ENCODE results near the gene ZKSCAN1. TPM values are rescaled to one million over a fixed set of nuclear protein-coding genes. Genes with fewer than 3 reads are reported as not detected.

ZKSCAN1 gene
- total and polyA plus RNA-seq, 2 donors (not counting 1 experiment from before 2014, with no cell fraction given): 12.9 to 97.4 TPM

- ATAC-seq (ENCODE audit: low read depth) (no peak), DNase-seq (no peak)
- H3K27me3 ChIP-seq (replicated peaks in 1 of 4; ENCODE audit: control extremely low read depth in 1 of 4, control insufficient read depth in 3 of 4, insufficient read depth in 4 of 4, low read length in 3 of 4): no peaks in the 10 kb centered on the region
- Mint-ChIP-seq H3K4me3 (no peak overlapping the region), H3K4me1 (peaks cover 1% of the 10 kb centered on the region), H3K9me3 (ENCODE audit: insufficient read depth) (no peaks in the 10 kb centered on the region), H3K27ac (no peak overlapping the region), H3K27me3 (no peaks in the 10 kb centered on the region)
- peaks cover 0 to 6% of the 10 kb centered on the region in 2 donors for H3K4me1 ChIP-seq (ENCODE audit: control insufficient read depth in 2 of 2, insufficient read depth in 2 of 2, low read length in 2 of 2)
- peaks cover 0 to 8% of the 10 kb centered on the region in 2 experiments for H3K36me3 ChIP-seq (replicated peaks in 1 of 2; ENCODE audit: control extremely low read depth in 1 of 2, control insufficient read depth in 1 of 2, extremely low read depth in 1 of 2, insufficient read depth in 2 of 2, low read length in 1 of 2)
- H3K9ac ChIP-seq (ENCODE audit: low read length): no peak overlapping the region
- H3K4me3 ChIP-seq (ENCODE audit: control extremely low read depth in 1 of 5, extremely low read depth in 1 of 5, insufficient read depth in 1 of 5, low read depth in 2 of 5, low read length in 4 of 5): no peak overlapping the region
- TF ChIP-seq, protein P1, sequence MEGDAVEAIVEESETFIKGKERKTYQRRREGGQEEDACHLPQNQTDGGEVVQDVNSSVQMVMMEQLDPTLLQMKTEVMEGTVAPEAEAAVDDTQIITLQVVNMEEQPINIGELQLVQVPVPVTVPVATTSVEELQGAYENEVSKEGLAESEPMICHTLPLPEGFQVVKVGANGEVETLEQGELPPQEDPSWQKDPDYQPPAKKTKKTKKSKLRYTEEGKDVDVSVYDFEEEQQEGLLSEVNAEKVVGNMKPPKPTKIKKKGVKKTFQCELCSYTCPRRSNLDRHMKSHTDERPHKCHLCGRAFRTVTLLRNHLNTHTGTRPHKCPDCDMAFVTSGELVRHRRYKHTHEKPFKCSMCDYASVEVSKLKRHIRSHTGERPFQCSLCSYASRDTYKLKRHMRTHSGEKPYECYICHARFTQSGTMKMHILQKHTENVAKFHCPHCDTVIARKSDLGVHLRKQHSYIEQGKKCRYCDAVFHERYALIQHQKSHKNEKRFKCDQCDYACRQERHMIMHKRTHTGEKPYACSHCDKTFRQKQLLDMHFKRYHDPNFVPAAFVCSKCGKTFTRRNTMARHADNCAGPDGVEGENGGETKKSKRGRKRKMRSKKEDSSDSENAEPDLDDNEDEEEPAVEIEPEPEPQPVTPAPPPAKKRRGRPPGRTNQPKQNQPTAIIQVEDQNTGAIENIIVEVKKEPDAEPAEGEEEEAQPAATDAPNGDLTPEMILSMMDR (IDR thresholded peaks at IDR 0.05): no peak
- no peak for TF ChIP-seq EZH2 (IDR thresholded peaks at IDR 0.05; ENCODE audit: borderline replicate concordance, insufficient read depth, low read depth, low read length, poor library complexity, severe bottlenecking)
- ChIA-PET POLR2A (interaction anchor here (0.6 kb wide), 1 partner anchor 11 kb away, joined by 7 read pairs; no protein-coding TSS in a partner anchor), CTCF (interaction anchor here (0.6 to 1.3 kb wide), 2 partner anchors 35 to 70 kb away, joined by 3 read pairs; no protein-coding TSS in a partner anchor)
- no peak overlapping the region for H2AFZ ChIP-seq (ENCODE audit: insufficient read depth, low read depth, low read length, poor library complexity, severe bottlenecking)
- 95% methylated on average over 4 of the region's 9 CpGs for WGBS (ENCODE audit: insufficient coverage)
- H4K20me1 ChIP-seq (ENCODE audit: control insufficient read depth, insufficient read depth, low read length, poor library complexity, severe bottlenecking): no peaks in the 10 kb centered on the region
- no peaks in the 10 kb centered on the region for H3K79me2 ChIP-seq (ENCODE audit: control insufficient read depth, insufficient read depth, low read length)
- no peak overlapping the region for H3K4me2 ChIP-seq (replicated peaks; ENCODE audit: low read depth, low read length, poor library complexity, severe bottlenecking)
- no peak overlapping the region for H3K27ac ChIP-seq (ENCODE audit: low read length in 2 of 2)
- H3K9me3 ChIP-seq (ENCODE audit: control extremely low read depth in 1 of 3, control insufficient read depth in 2 of 3, insufficient read depth in 1 of 3, low read length in 2 of 3): peaks cover 0 to 2% (median 0%) of the 10 kb centered on the region in 3 donors
- intact Hi-C loops (cut with micrococcal nuclease): no loop called here
Measured at GRCh38 chr7:100064162-100064561, 48.8 kb downstream of the ZKSCAN1 start.

GRCh38 chr7:100065452-100066186 lies 50.2 kb downstream of the ZKSCAN1 start:
- intact Hi-C loops (cut with micrococcal nuclease): no loop called here
- Mint-ChIP-seq H3K4me1 (no peaks in the 10 kb centered on the region), H3K4me3 (no peak overlapping the region), H3K9me3 (ENCODE audit: insufficient read depth) (no peaks in the 10 kb centered on the region), H3K27ac (no peak overlapping the region), H3K27me3 (no peaks in the 10 kb centered on the region)
- Histone ChIP-seq H3K36me3 (replicated peaks in 1 of 2; ENCODE audit: control extremely low read depth in 1 of 2, control insufficient read depth in 1 of 2, extremely low read depth in 1 of 2, insufficient read depth in 2 of 2, low read length in 1 of 2) (peaks cover 2 to 17% of the 10 kb centered on the region in 2 experiments), H3K4me2 (replicated peaks; ENCODE audit: low read depth, low read length, poor library complexity, severe bottlenecking) (no peak overlapping the region), H2AFZ (ENCODE audit: insufficient read depth, low read depth, low read length, poor library complexity, severe bottlenecking) (no peak overlapping the region), H3K9ac (ENCODE audit: low read length) (no peak overlapping the region), H3K79me2 (ENCODE audit: control insufficient read depth, insufficient read depth, low read length) (no peaks in the 10 kb centered on the region), H3K4me3 (ENCODE audit: control extremely low read depth in 1 of 5, extremely low read depth in 1 of 5, insufficient read depth in 1 of 5, low read depth in 2 of 5, low read length in 4 of 5) (no peak overlapping the region), H3K27ac (ENCODE audit: low read length in 2 of 2) (no peak overlapping the region), H3K4me1 (ENCODE audit: control insufficient read depth in 2 of 2, insufficient read depth in 2 of 2, low read length in 2 of 2) (no peaks in the 10 kb centered on the region), H4K20me1 (ENCODE audit: control insufficient read depth, insufficient read depth, low read length, poor library complexity, severe bottlenecking) (no peaks in the 10 kb centered on the region), H3K27me3 (replicated peaks in 1 of 4; ENCODE audit: control extremely low read depth in 1 of 4, control insufficient read depth in 3 of 4, insufficient read depth in 4 of 4, low read length in 3 of 4) (no peaks in the 10 kb centered on the region), H3K9me3 (ENCODE audit: control extremely low read depth in 1 of 3, control insufficient read depth in 2 of 3, insufficient read depth in 1 of 3, low read length in 2 of 3) (peaks cover 0 to 17% (median 7%) of the 10 kb centered on the region in 3 donors)
- ATAC-seq (ENCODE audit: low read depth): no peak
- 96% methylated on average over 5 of the region's 8 CpGs for WGBS (ENCODE audit: insufficient coverage)
- TF ChIP-seq, protein P1 (IDR thresholded peaks at IDR 0.05): no peak
- no peak for TF ChIP-seq EZH2 (IDR thresholded peaks at IDR 0.05; ENCODE audit: borderline replicate concordance, insufficient read depth, low read depth, low read length, poor library complexity, severe bottlenecking)
- DNase-seq: no peak
- ChIA-PET CTCF (no interaction called here), POLR2A (interaction anchor here (0.6 kb wide), 1 partner anchor 40 kb away, joined by 7 read pairs; no protein-coding TSS in a partner anchor)

Measured in B cell (primary cell).